PFSK-1 (cell line): Measurements from ENCODE around the gene RALGPS1.

Source experiments
- FOXP2 ChIP-seq: optimal IDR thresholded peaks from 2 replicates; pipeline ENCODE3; 2011; ENCODE audit warnings: borderline replicate concordance, control low read depth, inconsistent platforms; ENCODE audit not compliant: insufficient read depth; ENCODE audit errors: extremely low read length, extremely low read depth
- POLR2AphosphoS5 ChIP-seq: IDR thresholded peaks from 2 replicates; pipeline ENCODE4 v1.6.1; 2012; ENCODE audit warnings: low read depth, mild to moderate bottlenecking, control low read depth, low read length, moderate library complexity
- REST ChIP-seq, 2 experiments: IDR thresholded peaks; 2 replicates each; pipeline versions ENCODE4 v1.6.1 to v1.8.0; 2011 to 2012; ENCODE audit warnings: low read depth in 2 of 2, low read length in 2 of 2, control low read depth in 1 of 2, inconsistent platforms in 1 of 2, mild to moderate bottlenecking in 1 of 2, moderate library complexity in 1 of 2; ENCODE audit not compliant: insufficient read depth in 1 of 2
- SIN3A ChIP-seq: IDR thresholded peaks from 2 replicates; pipeline ENCODE4 v1.6.1; 2012; ENCODE audit warnings: mild to moderate bottlenecking, low read length, moderate library complexity, borderline replicate concordance; ENCODE audit not compliant: insufficient read depth
- TAF1 ChIP-seq: IDR thresholded peaks from 2 replicates; pipeline ENCODE4 v1.6.1; 2012; ENCODE audit warnings: low read length, control low read depth, borderline replicate concordance; ENCODE audit not compliant: insufficient read depth

The RALGPS1 gene

GRCh38 chr9:127055745-127056402 is 141.3 kb downstream of the RALGPS1 start:
- no peak for TF ChIP-seq TAF1

- TF ChIP-seq REST (IDR thresholded peaks at IDR 0.05; ENCODE audit: insufficient read depth in 1 of 2, low read depth in 2 of 2, low read length in 2 of 2) (no peak), POLR2AphosphoS5 (no peak), SIN3A (no peak), FOXP2 (no peak), TAF1 (no peak)
These were observed 141.9 kb downstream of the RALGPS1 start for GRCh38 chr9:127056446-127056845.

GRCh38 chr9:127058011-127058644 is 143.5 kb downstream of the RALGPS1 start:
- no peak for TF ChIP-seq SIN3A
- no peak for TF ChIP-seq FOXP2
- TF ChIP-seq TAF1, result no peak
- TF ChIP-seq REST (IDR thresholded peaks at IDR 0.05; ENCODE audit: insufficient read depth in 1 of 2, low read depth in 2 of 2, low read length in 2 of 2), result no peak
- no peak for TF ChIP-seq POLR2AphosphoS5

GRCh38 chr9:127058645-127059021 is 144.1 kb downstream of the RALGPS1 start:
- TF ChIP-seq REST (IDR thresholded peaks at IDR 0.05; ENCODE audit: insufficient read depth in 1 of 2, low read depth in 2 of 2, low read length in 2 of 2) (no peak), FOXP2 (peak; percentile 29), SIN3A (peak; percentile 55; the same call in 1 of the 2 replicates), TAF1 (no peak), POLR2AphosphoS5 (no peak)

DNA sequence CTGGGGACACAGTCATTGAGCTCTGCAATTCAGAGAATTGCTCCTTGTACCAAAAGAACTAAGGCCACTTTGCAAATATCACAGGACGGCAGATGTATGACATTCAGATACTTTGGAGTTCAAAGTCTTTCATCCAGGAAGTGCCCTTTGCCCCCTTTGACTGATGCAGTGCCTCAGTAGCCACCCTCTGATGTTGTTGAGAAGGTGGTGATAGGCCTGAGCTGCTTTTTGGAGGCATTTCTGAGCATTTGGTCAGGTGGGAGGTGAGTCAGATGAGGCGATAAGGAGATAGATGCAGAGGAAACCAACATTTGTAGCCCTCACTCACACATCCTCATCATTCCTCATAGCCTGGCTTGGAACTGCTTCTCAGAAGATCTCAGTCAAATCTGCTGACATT is 144.4 kb downstream of the RALGPS1 start:
- TF ChIP-seq TAF1 (no peak), REST (IDR thresholded peaks at IDR 0.05; ENCODE audit: insufficient read depth in 1 of 2, low read depth in 2 of 2, low read length in 2 of 2) (no peak), SIN3A (no peak), POLR2AphosphoS5 (no peak), FOXP2 (no peak)
